SK-N-SH (cell line): Measurements from ENCODE around the gene IRF2. TPM values are rescaled to one million over a fixed set of nuclear protein-coding genes. Genes with fewer than 3 reads are reported as not detected.

Experiments
- CTCF ChIA-PET: fragments of 300-600, 350-600 bp; formaldehyde crosslinking; extraction: SDS; loops from one replicate; lab custom pipeline; 2021; lab: Yijun Ruan, JAX
- POLR2A ChIA-PET: fragments of 350-600 bp; sonication (Branson Sonifier 250); formaldehyde crosslinking; extraction: SDS; loops from one replicate; lab custom pipeline; 2020; ENCODE audit warnings: antibody characterized with exemption, inconsistent platforms; lab: Yijun Ruan, JAX
- DNase-seq: peaks from one replicate; pipeline ENCODE4 v3.0.0; 2012
- H2AFZ ChIP-seq: fragments of 200-600 bp; sonication (generic); 2 replicates; pipeline ENCODE4 v1.8.1; 2016; ENCODE audit warnings: antibody characterized with exemption, mild to moderate bottlenecking, low read depth
- H3F3A ChIP-seq: fragments of 200-600 bp; sonication (generic); replicated peaks from 2 replicates; pipeline ENCODE3; 2016; ENCODE audit warnings: antibody characterized with exemption, mild to moderate bottlenecking; ENCODE audit not compliant: insufficient read depth
- H3K27ac ChIP-seq, 2 experiments: fragments of 200-500 bp in 1 of 2; fragments of 200-600 bp in 1 of 2; sonication (Bioruptor generic) in 1 of 2; sonication (generic), shearing (Covaris generic) in 1 of 2; 2 replicates each; pipeline versions ENCODE4 v1.5.1 to v1.6.1; 2014 to 2016; ENCODE audit warnings: low read depth in 2 of 2, inconsistent platforms in 1 of 2, low read length in 1 of 2, mild to moderate bottlenecking in 1 of 2, mixed read lengths in 1 of 2
- H3K27me3 ChIP-seq: fragments of 200-600 bp; sonication (generic), shearing (Covaris generic); 2 replicates; pipeline ENCODE4 v1.6.1; 2016; ENCODE audit warnings: mixed run types; ENCODE audit not compliant: insufficient read depth
- H3K36me3 ChIP-seq, 2 experiments: fragments of 200-500 bp in 1 of 2; fragments of 200-600 bp in 1 of 2; sonication (Bioruptor generic) in 1 of 2; sonication (generic) in 1 of 2; replicated peaks in 1 of 2; 2 replicates each; pipeline versions ENCODE3 to v1.5.1; 2014 to 2016; ENCODE audit warnings: low read length in 1 of 2, mild to moderate bottlenecking in 1 of 2; ENCODE audit not compliant: insufficient read depth in 2 of 2, control insufficient read depth in 1 of 2
- H3K4me1 ChIP-seq, 2 experiments: fragments of 200-500 bp in 1 of 2; fragments of 200-600 bp in 1 of 2; sonication (Bioruptor generic) in 1 of 2; sonication (generic), shearing (Covaris generic) in 1 of 2; 2 replicates each; pipeline versions ENCODE4 v1.5.1 to v1.6.1; 2014 to 2016; ENCODE audit warnings: low read depth in 1 of 2, low read length in 1 of 2, mixed run types in 1 of 2; ENCODE audit not compliant: insufficient read depth in 2 of 2, control insufficient read depth in 1 of 2
- H3K4me2 ChIP-seq: fragments of 200-600 bp; sonication (generic), shearing (Covaris generic); 2 replicates; pipeline ENCODE4 v1.6.1; 2017; ENCODE audit warnings: mixed run types
- H3K4me3 ChIP-seq, 2 experiments: fragments of 200-500 bp in 1 of 2; fragments of 200-600 bp in 1 of 2; sonication (Bioruptor generic) in 1 of 2; sonication (generic), shearing (Covaris generic) in 1 of 2; 2 replicates each; pipeline versions ENCODE4 v1.5.1 to v1.8.1; 2014 to 2016; ENCODE audit warnings: low read depth in 2 of 2, inconsistent platforms in 1 of 2, low read length in 1 of 2, mild to moderate bottlenecking in 1 of 2, mixed read lengths in 1 of 2, moderate library complexity in 1 of 2
- H3K79me2 ChIP-seq: fragments of 200-600 bp; sonication (generic); 2 replicates; pipeline ENCODE4 v1.8.1; 2017; ENCODE audit warnings: mild to moderate bottlenecking; ENCODE audit not compliant: insufficient read depth
- H3K9ac ChIP-seq: fragments of 200-600 bp; sonication (generic); 2 replicates; pipeline ENCODE4 v1.6.1; 2017; ENCODE audit warnings: mixed run types
- H3K9me2 ChIP-seq: fragments of 200-600 bp; sonication (generic); 2 replicates; pipeline ENCODE4 v1.6.1; 2017; ENCODE audit warnings: mixed run types
- H3K9me3 ChIP-seq: fragments of 200-600 bp; sonication (generic); 2 replicates; pipeline ENCODE4 v1.6.1; 2017; ENCODE audit warnings: mixed run types, mild to moderate bottlenecking, moderate library complexity
- H4K20me1 ChIP-seq: fragments of 200-600 bp; sonication (generic); 2 replicates; pipeline ENCODE4 v1.6.1; 2017; ENCODE audit warnings: mild to moderate bottlenecking, mixed run types; ENCODE audit not compliant: insufficient read depth
- ELF1 ChIP-seq: IDR thresholded peaks from 2 replicates; pipeline ENCODE4 v1.4.0; 2012
- EP300 ChIP-seq, 2 experiments: IDR thresholded peaks; 2 replicates each; pipeline versions ENCODE4 v1.4.0 to v1.6.1; 2012; ENCODE audit warnings: borderline replicate concordance in 1 of 2, low read depth in 1 of 2, low read length in 1 of 2
- FOSL2 ChIP-seq: IDR thresholded peaks from 2 replicates; pipeline ENCODE4 v1.4.0; 2012; ENCODE audit warnings: low read depth, mild to moderate bottlenecking, moderate library complexity, borderline replicate concordance
- FOXJ3 ChIP-seq: sonication (generic); formaldehyde crosslinking; IDR thresholded peaks from 2 replicates; pipeline ENCODE4 v1.5.1; 2020; ENCODE audit warnings: mild to moderate bottlenecking, missing genetic modification reagents
- FOXM1 ChIP-seq: IDR thresholded peaks from 2 replicates; pipeline ENCODE4 v1.4.0; 2012; ENCODE audit warnings: low read depth, mild to moderate bottlenecking
- GABPA ChIP-seq: IDR thresholded peaks from 2 replicates; pipeline ENCODE4 v1.4.0; 2012; ENCODE audit warnings: low read depth, mild to moderate bottlenecking
- GATA2 ChIP-seq: sonication (generic); formaldehyde crosslinking; IDR thresholded peaks from 2 replicates; pipeline ENCODE4 v1.5.0; 2020; ENCODE audit warnings: mild to moderate bottlenecking, missing genetic modification reagents
- IRF3 ChIP-seq: fragments of 150-350 bp; IDR thresholded peaks from 2 replicates; pipeline ENCODE4 v1.6.1; 2016; ENCODE audit warnings: mild to moderate bottlenecking, low read depth, low read length
- JUND ChIP-seq: IDR thresholded peaks from 2 replicates; pipeline ENCODE4 v1.4.0; 2012
- MAX ChIP-seq: IDR thresholded peaks from 2 replicates; pipeline ENCODE4 v1.4.0; 2012; ENCODE audit warnings: low read depth
- MXI1 ChIP-seq: IDR thresholded peaks from 2 replicates; pipeline ENCODE4 v1.6.1; 2012; ENCODE audit warnings: mild to moderate bottlenecking, low read depth, low read length, improper control_type of control experiment
- PBX3 ChIP-seq: IDR thresholded peaks from 2 replicates; pipeline ENCODE4; 2012
- RAD21 ChIP-seq: IDR thresholded peaks from 2 replicates; pipeline ENCODE4 v1.6.1; 2012; ENCODE audit warnings: mild to moderate bottlenecking, low read length
- RXRA ChIP-seq: IDR thresholded peaks from 2 replicates; pipeline ENCODE4 v1.4.0; 2012; ENCODE audit warnings: low read depth, mild to moderate bottlenecking, borderline replicate concordance
- SMC3 ChIP-seq: IDR thresholded peaks from 2 replicates; pipeline ENCODE4 v1.6.1; 2012; ENCODE audit warnings: low read depth, low read length, improper control_type of control experiment
- TAF1 ChIP-seq: IDR thresholded peaks from 2 replicates; pipeline ENCODE4 v1.6.1; 2012; ENCODE audit warnings: low read depth, mild to moderate bottlenecking, low read length, moderate library complexity, borderline replicate concordance
- TCF12 ChIP-seq: IDR thresholded peaks from 2 replicates; pipeline ENCODE4 v1.4.0; 2012
- TEAD4 ChIP-seq: IDR thresholded peaks from 2 replicates; pipeline ENCODE4 v1.4.0; 2012; ENCODE audit warnings: mild to moderate bottlenecking, borderline replicate concordance; ENCODE audit not compliant: insufficient read depth
- YY1 ChIP-seq: IDR thresholded peaks from 2 replicates; pipeline ENCODE4 v1.4.0; 2012; ENCODE audit warnings: low read depth, mild to moderate bottlenecking
- WGBS: methylation state at CpG from one replicate; pipeline ENCODE4 v1.1.6; 2017; ENCODE audit warnings: low lambda C conversion rate; 5-methylcytosine and 5-hydroxymethylcytosine counted together
- polyA plus RNA-seq, 3 experiments: library from polyadenylated mRNA; depleted of rRNA; stranded (reverse); fragments of >200 nt; gene quantifications; 2 replicates each; pipeline ENCODE4 v1.2.3, GENCODE V29; 2012
- TF ChIP-seq, protein P1 (sequence below): IDR thresholded peaks from 2 replicates; pipeline ENCODE4 v1.4.0; 2012; ENCODE audit warnings: low read depth, borderline replicate concordance

Gene IRF2
- polyA plus RNA-seq, 1 of the 3 experiments (the other 2 are of a cell fraction), result 23.3 TPM

- Histone ChIP-seq H3K4me3 (peak overlapping the region in 1 of 2 experiments; percentile 30; a peak in 2 of 4 replicates), H3K9me2 (no peaks in the 10 kb centered on the region), H3F3A (peaks cover 6% of the 10 kb centered on the region), H3K9ac (no peak overlapping the region), H3K79me2 (no peaks in the 10 kb centered on the region), H3K4me2 (peak overlapping the region; percentile 52), H3K36me3 (no peaks in the 10 kb centered on the region), H3K27ac (peak overlapping the region; percentile 59 to 71), H3K27me3 (no peaks in the 10 kb centered on the region), H4K20me1 (no peaks in the 10 kb centered on the region), H2AFZ (peak overlapping the region; percentile 69), H3K4me1 (peaks cover 11 to 12% of the 10 kb centered on the region in 2 experiments; a peak in 2 of 4 replicates), H3K9me3 (no peaks in the 10 kb centered on the region)
- DNase-seq, result peak; percentile 35
- TF ChIP-seq IRF3, result no peak
- 0 out of 2 replicates have a peak, but pooled peaks have one; percentile 26 for TF ChIP-seq YY1
- no peak for TF ChIP-seq RXRA
- TF ChIP-seq TCF12, result peak; percentile 83
- TF ChIP-seq TEAD4, result 0 out of 2 replicates have a peak, but pooled peaks have one; percentile 6
- TF ChIP-seq FOXM1, result no peak
- TF ChIP-seq FOSL2, result peak; percentile 86
- no peak for TF ChIP-seq MXI1
- TF ChIP-seq TAF1, result 0 out of 2 replicates have a peak, but pooled peaks have one; percentile 39
- no peak for TF ChIP-seq GABPA
- TF ChIP-seq EP300 (IDR thresholded peaks at IDR 0.05; ENCODE audit: borderline replicate concordance in 1 of 2, low read depth in 1 of 2, low read length in 1 of 2), result peak in 1 of 2 experiments; percentile 37; a peak in 1 of 4 replicates
- TF ChIP-seq PBX3, result peak; percentile 71
- peak; percentile 64; the same call in 1 of the 2 replicates for TF ChIP-seq MAX
- no peak for TF ChIP-seq SMC3
- TF ChIP-seq ELF1, result no peak
- no peak for TF ChIP-seq GATA2 (CRISPR knock-in tag)
- no peak for TF ChIP-seq RAD21
- no peak for TF ChIP-seq FOXJ3
- TF ChIP-seq JUND, result peak; percentile 80
- TF ChIP-seq, protein P1, sequence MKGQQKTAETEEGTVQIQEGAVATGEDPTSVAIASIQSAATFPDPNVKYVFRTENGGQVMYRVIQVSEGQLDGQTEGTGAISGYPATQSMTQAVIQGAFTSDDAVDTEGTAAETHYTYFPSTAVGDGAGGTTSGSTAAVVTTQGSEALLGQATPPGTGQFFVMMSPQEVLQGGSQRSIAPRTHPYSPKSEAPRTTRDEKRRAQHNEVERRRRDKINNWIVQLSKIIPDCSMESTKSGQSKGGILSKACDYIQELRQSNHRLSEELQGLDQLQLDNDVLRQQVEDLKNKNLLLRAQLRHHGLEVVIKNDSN, result no peak
- ChIA-PET POLR2A (no interaction called here), CTCF (interaction anchor here (1.1 to 2.0 kb wide), 4 partner anchors 9 to 250 kb away, joined by 3 to 7 read pairs (median 5); no protein-coding TSS in a partner anchor)
- 22% methylated on average over 8 of the region's 8 CpGs for WGBS
Measured at GRCh38 chr4:184514121-184514988, 40.0 kb upstream of the IRF2 start.
